GM18870 (cell line): ENCODE results near the gene ADSS1.

ENCODE experiments used
- ATAC-seq: cut with Tn5 transposase; IDR thresholded peaks from one replicate; pipeline ENCODE4 v1.9.1; 2021; ENCODE audit warnings: moderate library complexity; ENCODE audit not compliant: unreplicated experiment

The ADSS1 gene

DNA sequence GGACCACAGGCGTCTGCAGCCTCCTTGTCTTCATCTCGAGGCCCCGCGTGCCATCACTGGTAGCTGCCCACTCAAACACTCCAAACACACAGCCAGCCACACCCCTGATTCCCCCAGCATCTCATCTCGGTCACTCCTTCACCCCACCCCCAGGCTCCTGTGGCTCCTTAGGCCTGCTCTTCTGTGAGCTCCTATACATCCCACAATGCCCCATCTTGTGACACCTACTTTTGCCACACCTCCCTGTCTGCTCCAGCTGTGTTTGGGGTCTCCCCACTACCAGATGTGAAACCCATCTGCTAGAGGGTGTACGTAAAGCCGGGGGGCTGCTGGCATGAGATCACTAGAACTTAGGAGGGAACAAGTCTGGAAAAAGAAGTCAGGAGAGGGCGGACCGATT lies 67.4 kb downstream of the ADSS1 start:
- no peak for ATAC-seq

DNA sequence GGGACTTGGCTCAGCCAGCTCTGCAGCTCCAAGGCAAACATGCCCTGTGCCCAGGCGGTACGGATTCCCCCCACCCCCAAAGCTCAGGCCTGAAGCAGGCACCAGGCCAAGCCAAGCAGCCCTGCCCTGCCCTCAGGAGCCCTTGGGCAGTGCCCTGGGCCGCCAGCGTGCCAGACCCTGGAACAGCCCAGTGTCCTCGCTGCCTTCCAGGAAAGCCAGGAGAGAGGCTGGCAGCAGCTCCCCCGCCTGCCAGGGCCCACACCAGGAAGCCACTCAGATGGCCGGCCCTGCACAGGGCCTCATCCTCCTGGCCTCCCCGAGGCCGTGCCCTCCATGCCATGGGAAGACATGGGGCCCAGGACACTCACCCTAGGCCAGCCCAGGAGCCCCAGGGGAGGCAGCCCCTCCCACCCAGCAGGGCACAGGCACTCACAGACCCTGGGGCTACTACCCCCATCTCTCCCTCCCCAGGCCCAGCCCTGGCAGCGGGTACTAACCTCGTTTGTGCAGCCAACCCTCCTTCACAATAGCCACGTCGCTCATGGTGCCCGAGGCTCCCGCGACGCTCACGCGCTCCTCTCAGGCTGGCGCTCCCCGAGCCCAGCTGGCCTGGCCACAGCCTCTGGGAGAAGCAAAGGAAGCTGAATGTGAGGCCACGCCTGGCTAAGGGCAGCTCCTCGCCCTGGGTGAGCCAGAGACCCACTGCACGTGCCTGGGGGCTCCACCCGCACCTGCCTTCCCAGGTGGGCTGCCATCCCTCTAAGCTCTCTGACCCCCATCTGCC lies 68.3 kb downstream of the ADSS1 start:
- no peak for ATAC-seq

DNA sequence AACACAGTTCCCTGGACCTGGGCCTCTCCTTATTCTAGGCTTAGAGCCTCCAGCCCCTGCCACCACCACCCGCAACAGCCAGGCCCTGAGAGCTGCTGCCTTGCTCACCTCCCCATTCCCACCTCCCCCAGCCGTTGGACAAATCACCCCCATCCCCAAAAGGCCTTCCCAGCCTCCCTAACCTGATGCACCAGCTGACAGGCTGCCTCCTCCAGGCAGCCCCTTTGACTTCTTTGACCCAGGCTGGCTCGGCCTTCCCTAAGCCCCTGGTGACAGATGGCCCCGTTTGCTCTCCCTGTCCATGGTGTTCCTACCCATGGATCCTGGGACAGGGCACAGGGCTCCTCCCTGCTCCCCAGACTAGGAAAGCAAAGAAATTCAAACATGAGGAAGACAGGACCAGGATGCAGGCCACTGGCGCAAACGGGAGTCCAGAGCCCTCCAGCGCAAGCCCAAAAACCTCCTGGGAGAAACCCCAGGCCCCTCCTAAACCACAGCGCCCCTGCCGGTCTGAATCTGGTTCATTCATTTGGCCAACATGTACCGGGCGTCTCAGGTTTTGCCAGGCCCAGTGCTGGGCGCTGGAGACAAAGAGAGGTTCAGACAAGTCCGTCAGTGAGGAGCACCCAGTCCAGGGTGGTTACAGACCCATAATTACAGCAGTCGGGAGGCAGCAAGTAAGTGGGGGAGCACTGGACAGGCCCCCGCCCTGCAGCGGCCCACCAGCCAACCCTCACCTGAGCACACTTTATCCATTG lies 69.1 kb downstream of the ADSS1 start:
- no peak for ATAC-seq

DNA sequence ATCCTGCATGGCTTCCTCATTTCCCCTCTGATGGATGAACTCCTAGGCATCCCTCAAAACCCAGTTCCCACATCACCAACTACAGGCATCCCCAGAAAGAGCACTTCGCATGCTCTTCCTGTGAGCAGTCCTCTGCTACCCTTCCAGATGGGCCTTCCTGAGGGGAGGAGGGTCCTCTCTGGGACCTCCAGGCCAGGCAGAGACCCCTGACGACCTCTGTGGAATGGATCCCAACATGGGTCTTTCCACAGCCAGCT lies 69.6 kb downstream of the ADSS1 start:
- no peak for ATAC-seq

DNA sequence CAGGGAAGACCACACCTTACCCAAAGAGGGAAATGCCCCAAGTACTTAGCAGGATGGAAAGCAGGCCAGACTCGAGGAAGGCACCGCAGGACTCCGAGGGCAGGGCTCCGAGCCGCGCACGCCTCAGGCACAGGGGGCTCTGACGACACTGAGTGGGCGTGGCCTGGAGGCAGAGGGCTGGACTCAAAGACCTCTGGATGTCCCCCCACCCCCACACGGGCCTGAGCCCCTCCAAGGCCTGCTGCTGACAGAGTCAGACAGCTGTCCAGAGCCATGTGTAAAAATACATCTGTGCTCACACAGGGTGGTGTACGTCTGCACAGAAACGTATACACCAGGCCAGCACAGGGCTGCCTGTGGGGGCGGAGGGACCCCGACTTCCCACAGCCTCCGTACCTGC lies 70.1 kb downstream of the ADSS1 start:
- no peak for ATAC-seq

DNA sequence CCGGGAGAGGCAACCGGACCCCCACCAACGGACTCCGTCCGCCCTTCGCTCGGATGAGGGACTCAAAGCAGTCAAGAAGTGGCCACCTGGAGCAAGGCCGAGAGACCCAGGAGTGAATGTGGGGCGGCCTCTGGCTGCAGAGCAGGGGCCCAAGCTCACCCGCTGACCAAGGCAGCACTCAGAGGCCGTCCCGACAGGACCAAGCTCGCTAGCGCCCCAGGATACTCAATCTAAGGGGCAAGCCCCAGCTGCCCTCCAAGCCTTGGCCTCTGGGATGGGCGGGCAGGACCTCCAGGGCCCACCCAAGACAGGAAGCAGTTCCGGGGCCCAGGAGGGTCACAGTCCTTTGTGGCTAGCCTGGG lies 70.6 kb downstream of the ADSS1 start:
- no peak for ATAC-seq

DNA sequence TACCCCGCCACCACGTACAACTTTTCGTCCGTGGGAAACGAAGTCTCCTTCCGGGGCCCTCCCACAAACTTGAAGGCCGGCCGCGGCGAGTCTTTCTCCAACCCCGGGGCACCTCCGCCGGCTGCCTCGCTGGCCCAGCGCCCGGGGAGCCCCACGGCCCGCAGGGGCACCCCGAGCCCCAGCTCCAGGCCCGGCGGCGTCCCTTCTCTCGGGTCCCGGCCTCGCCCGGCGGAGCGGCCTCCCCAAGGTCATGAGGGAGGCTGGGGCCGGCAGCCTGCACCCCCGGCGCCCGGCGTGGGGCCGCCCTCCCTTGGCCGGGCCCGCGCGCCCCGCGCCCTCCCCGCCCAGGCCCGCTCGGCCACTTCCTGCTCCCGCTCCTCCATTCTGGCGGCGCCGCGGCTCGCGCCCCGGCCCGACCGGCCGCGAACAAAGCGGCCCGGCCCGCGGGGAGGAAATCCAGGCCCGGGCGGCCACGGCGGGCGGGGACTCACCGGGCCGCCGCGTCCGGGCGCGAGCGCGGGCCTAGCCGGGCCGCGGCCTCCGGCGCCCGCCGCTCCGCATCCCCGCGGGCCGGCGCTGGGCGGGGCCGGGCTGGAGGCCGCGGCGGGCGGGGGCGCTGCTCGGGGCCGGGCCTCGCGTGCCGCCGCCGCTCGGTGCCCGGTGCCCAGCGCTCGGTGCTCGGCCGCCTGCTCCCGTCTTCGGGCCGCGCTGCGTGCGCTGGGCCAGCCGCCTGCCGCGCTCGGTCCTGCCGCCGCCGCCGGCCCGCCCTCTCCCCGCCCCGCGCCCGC lies 71.2 kb downstream of the ADSS1 start, which contains the start of gene AKT1:
AKT1 (minus strand) TSS at position 756 of the 788 bp plus-strand sequence. CDS start 3,105 bp downstream, outside the sequence.
- ATAC-seq = no peak

DNA sequence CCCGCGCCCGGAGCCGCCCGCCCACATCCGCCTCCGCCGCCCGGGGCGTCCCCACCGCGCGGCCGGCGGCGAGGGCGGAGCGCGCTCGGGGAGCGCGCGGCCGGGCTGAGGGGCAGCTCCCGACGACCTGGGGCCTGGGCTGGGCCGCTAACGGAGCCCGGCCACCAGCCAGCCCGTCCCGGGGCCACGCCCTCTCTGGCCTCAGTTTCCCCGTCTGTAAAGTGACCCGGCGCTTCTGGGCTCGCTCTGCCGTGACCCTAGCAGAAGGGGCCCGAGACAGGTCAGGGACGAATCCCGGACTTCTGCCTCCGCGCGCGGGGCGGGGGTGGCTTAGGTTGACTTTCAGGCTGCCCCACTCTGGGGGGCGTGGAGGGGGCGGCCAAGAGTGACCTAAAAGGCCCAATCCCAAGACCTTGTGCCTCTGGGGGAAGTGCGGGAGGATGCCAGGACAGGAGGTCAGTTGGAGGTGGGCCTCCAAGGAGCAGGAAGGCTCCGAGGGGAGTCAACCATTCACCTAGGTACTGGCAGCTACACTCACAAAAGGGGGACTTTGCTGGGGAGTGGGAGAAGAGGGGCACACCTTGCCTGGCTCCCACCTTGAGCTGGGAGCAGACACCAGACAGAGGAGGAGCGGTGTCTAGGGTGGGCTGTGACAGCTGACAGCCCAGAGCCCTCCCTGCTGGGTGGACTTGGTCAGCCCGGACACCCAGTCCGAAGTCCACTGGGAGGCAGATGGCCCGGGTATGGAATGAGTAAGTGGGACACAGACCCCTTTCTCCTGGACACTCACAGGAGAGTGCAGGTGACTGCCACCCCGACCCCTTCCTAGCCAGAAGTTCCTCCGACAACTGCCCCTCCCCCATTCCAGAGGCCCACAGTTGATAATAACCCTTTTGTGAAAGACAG lies 72.0 kb downstream of the ADSS1 start:
- ATAC-seq = no peak

DNA sequence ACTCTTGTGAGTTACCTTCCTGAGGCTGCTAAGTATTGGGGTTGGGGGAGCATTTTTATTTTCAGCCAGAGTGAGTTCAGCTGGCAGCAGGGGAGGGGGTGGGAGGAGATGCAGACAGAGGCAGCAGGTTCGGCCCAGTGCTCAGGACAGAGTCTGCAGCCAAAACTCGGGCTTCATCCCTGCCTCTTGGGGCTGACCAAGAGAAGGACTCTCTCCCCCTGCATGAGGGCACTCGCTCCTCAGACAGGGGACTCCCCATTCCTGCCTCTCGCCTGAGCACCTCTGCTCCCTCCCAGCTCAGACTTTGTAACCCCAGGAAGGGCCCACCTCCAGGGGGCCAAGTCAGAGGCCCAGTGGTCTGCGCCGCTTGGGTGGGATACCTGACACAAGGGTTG lies 72.7 kb downstream of the ADSS1 start:
- ATAC-seq = no peak
